DMS114 treated with DMSO at 0.1 percent for 48 hours (cell line): ENCODE data around the gene GPATCH8.
A peak's percentile ranks its signal among the peaks of the same experiment; 100 is the strongest.
"Not testable (repeated sequence)": the region's sequence is repeated elsewhere in the genome, so short reads cannot be mapped to it uniquely, and the experiment has no call there.

ENCODE experiments used
- DNase-seq: peaks from one replicate; lab custom pipeline; 2025; ENCODE audit not compliant: unreplicated experiment; lab: John Stamatoyannopoulos, UW

Gene GPATCH8

GRCh38 chr17:44378171-44378705 is 125.0 kb downstream of the GPATCH8 start:
- no peak for DNase-seq

- DNase-seq: no peak
Measured at GRCh38 chr17:44376779-44377178, 126.4 kb downstream of the GPATCH8 start.

- DNase-seq: no peak
Measured at GRCh38 chr17:44376124-44376523, 127.1 kb downstream of the GPATCH8 start.

- DNase-seq: no peak
Measured at GRCh38 chr17:44375196-44376017, 127.8 kb downstream of the GPATCH8 start.

- no peak for DNase-seq
Measured at GRCh38 chr17:44374306-44375195, 128.7 kb downstream of the GPATCH8 start.

GRCh38 chr17:44372036-44372435 is 131.2 kb downstream of the GPATCH8 start:
- no peak for DNase-seq

- not testable (repeated sequence) for DNase-seq
Measured at GRCh38 chr17:44369414-44370023, 133.7 kb downstream of the GPATCH8 start.

GRCh38 chr17:44368391-44369243 is 134.6 kb downstream of the GPATCH8 start:
- not testable (repeated sequence) for DNase-seq

GRCh38 chr17:44367231-44367979 is 135.8 kb downstream of the GPATCH8 start:
- DNase-seq: no peak

GRCh38 chr17:44365051-44365450 is 138.2 kb downstream of the GPATCH8 start:
- not testable (repeated sequence) for DNase-seq

GRCh38 chr17:44363613-44364159 is 139.5 kb downstream of the GPATCH8 start, which contains the start of gene FAM171A2:
Gene FAM171A2, minus strand, starts transcription at chr17:44363853. Its CDS starts 139 bp downstream, at chr17:44363714.
- peak; percentile 14 for DNase-seq

- DNase-seq: no peak
Measured at GRCh38 chr17:44362949-44363612, 140.1 kb downstream of the GPATCH8 start.

- DNase-seq: no peak
Measured at GRCh38 chr17:44362459-44362948, 140.7 kb downstream of the GPATCH8 start.

GRCh38 chr17:44361292-44362260 is 141.6 kb downstream of the GPATCH8 start:
- DNase-seq: no peak

- DNase-seq: no peak
Measured at GRCh38 chr17:44360826-44361225, 142.4 kb downstream of the GPATCH8 start.

- no peak for DNase-seq
Measured at GRCh38 chr17:44360144-44360533, 143.1 kb downstream of the GPATCH8 start.

GRCh38 chr17:44359458-44360143 is 143.6 kb downstream of the GPATCH8 start:
- no peak for DNase-seq
